H1 (cell line): ENCODE results near the gene ACYP2. TPM values are rescaled to one million over a fixed set of nuclear protein-coding genes. Genes with fewer than 3 reads are reported as not detected.

Source experiments
- EZH2 ChIP-seq: fragments of 200-600 bp; sonication (generic); IDR thresholded peaks from 2 replicates; pipeline ENCODE4 v1.7.1; 2012; ENCODE audit warnings: low read depth, mild to moderate bottlenecking, moderate library complexity, low read length, inconsistent platforms; ENCODE audit not compliant: severe bottlenecking
- NRF1 ChIP-seq: IDR thresholded peaks from 2 replicates; pipeline ENCODE4 v1.6.1; 2011; ENCODE audit warnings: mild to moderate bottlenecking, low read depth, low read length, improper control_type of control experiment
- YY1 ChIP-seq: IDR thresholded peaks from 2 replicates; pipeline ENCODE4 v1.6.1; 2011; ENCODE audit warnings: low read depth, mild to moderate bottlenecking, low read length
- polyA plus RNA-seq, 7 experiments: library from polyadenylated mRNA; depleted of rRNA in 3 of 7; stranded (reverse) in 5 of 7; unstranded in 2 of 7; fragments of >200 nt in 5 of 7; fragments of 200-250 nt in 2 of 7; gene quantifications; 1 replicate in 5 of 7; 2 replicates in 1 of 7; 4 replicates in 1 of 7; pipeline versions ENCODE4 v1.2.1 to v1.2.3, GENCODE V29; 2011 to 2013; ENCODE audit warnings: missing spikeins in 2 of 7, mixed read lengths in 2 of 7
- total RNA-seq: library from RNA; stranded (reverse); fragmentation: NEBNext Ultra II Directional; extraction: Animal tissue kit (Norgen Biotek cat#: 25700); gene quantifications from 2 replicates; pipeline ENCODE4 v1.2.1, GENCODE V29; 2021
- TF ChIP-seq, protein P1 (sequence below): IDR thresholded peaks from 2 replicates; pipeline ENCODE4 v1.6.1; 2011; ENCODE audit warnings: low read depth, mild to moderate bottlenecking, low read length; ENCODE audit not compliant: insufficient read depth

Gene ACYP2
- total and polyA plus RNA-seq, 2 of the 8 experiments (the other 6 are each of a cell fraction or from before 2014, with no cell fraction given), result 3.4 to 4.4 TPM

- TF ChIP-seq YY1 (no peak), NRF1 (no peak), EZH2 (no peak)
- TF ChIP-seq, protein P1, sequence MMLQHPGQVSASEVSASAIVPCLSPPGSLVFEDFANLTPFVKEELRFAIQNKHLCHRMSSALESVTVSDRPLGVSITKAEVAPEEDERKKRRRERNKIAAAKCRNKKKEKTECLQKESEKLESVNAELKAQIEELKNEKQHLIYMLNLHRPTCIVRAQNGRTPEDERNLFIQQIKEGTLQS, result no peak
Observed at GRCh38 chr2:54306556-54306955, 191.1 kb downstream of the ACYP2 start (continued).
